HG03575 (cell line): ENCODE measurements around the gene SLCO4A1.

ENCODE experiments used
- ATAC-seq: cut with Tn5 transposase; IDR thresholded peaks from one replicate; pipeline ENCODE4 v1.9.1; 2021; ENCODE audit not compliant: unreplicated experiment, insufficient number of reproducible peaks, low FRiP score; ENCODE audit errors: extremely low read depth

The SLCO4A1 gene

GRCh38 chr20:62659488-62660239 is 17.4 kb downstream of the SLCO4A1 start:
- no peak for ATAC-seq

GRCh38 chr20:62660240-62660615 is 17.9 kb downstream of the SLCO4A1 start:
- no peak for ATAC-seq

- no peak for ATAC-seq
Observed at GRCh38 chr20:62660768-62661167, 18.5 kb downstream of the SLCO4A1 start.

- ATAC-seq = no peak
Observed at GRCh38 chr20:62661647-62662046, 19.3 kb downstream of the SLCO4A1 start.

GRCh38 chr20:62662422-62662821 is 20.1 kb downstream of the SLCO4A1 start:
- ATAC-seq = no peak

- ATAC-seq = no peak
Observed at GRCh38 chr20:62663145-62664018, 21.1 kb downstream of the SLCO4A1 start.

- ATAC-seq = no peak
Observed at GRCh38 chr20:62664019-62664971, 22.0 kb downstream of the SLCO4A1 start.

GRCh38 chr20:62665153-62665754 is 23.0 kb downstream of the SLCO4A1 start:
- ATAC-seq = no peak

- no peak for ATAC-seq
Observed at GRCh38 chr20:62665826-62666735, 23.8 kb downstream of the SLCO4A1 start.

GRCh38 chr20:62666736-62667529 is 24.6 kb downstream of the SLCO4A1 start:
- ATAC-seq = no peak

GRCh38 chr20:62667530-62668440 is 25.5 kb downstream of the SLCO4A1 start:
- ATAC-seq = no peak

- ATAC-seq = no peak
Observed at GRCh38 chr20:62668441-62669027, 26.2 kb downstream of the SLCO4A1 start.

- no peak for ATAC-seq
Observed at GRCh38 chr20:62669249-62669648, 26.9 kb downstream of the SLCO4A1 start.

- no peak for ATAC-seq
Observed at GRCh38 chr20:62670156-62670555, 27.9 kb downstream of the SLCO4A1 start.

- ATAC-seq = no peak
Observed at GRCh38 chr20:62670998-62671397, 28.7 kb downstream of the SLCO4A1 start.

GRCh38 chr20:62671765-62672164 is 29.5 kb downstream of the SLCO4A1 start:
- ATAC-seq = no peak
